ENCODE data around the gene CYP17A1.
"Not testable (repeated sequence)": the region's sequence is repeated elsewhere in the genome, so short reads cannot be mapped to it uniquely, and the experiment has no call there.

DNA sequence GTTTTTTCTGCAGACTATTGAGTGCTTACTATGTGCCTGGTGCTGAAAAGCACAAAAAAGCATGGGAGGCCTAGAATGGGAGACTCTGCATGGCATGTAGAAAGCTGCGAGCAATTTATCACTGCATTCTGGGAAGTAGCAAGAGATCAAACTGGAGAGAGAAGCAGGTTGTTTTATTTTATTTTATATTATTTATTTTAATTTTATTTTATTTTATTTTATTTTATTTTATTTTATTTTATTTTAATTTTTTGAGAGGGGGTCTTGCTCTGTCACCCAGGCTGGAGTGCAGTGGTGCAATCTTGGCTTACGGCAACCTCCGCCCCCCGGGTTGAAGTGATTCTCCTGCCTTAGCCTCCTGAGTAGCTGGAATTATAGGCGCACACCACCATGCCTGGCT is 17.2 kb downstream of the CYP17A1 start:
- TF ChIP-seq, protein P1, sequence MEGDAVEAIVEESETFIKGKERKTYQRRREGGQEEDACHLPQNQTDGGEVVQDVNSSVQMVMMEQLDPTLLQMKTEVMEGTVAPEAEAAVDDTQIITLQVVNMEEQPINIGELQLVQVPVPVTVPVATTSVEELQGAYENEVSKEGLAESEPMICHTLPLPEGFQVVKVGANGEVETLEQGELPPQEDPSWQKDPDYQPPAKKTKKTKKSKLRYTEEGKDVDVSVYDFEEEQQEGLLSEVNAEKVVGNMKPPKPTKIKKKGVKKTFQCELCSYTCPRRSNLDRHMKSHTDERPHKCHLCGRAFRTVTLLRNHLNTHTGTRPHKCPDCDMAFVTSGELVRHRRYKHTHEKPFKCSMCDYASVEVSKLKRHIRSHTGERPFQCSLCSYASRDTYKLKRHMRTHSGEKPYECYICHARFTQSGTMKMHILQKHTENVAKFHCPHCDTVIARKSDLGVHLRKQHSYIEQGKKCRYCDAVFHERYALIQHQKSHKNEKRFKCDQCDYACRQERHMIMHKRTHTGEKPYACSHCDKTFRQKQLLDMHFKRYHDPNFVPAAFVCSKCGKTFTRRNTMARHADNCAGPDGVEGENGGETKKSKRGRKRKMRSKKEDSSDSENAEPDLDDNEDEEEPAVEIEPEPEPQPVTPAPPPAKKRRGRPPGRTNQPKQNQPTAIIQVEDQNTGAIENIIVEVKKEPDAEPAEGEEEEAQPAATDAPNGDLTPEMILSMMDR (IDR thresholded peaks at IDR 0.05) = not testable (repeated sequence)
- TF ChIP-seq POLR2A (IDR thresholded peaks at IDR 0.05) = not testable (repeated sequence)
